HepG2 (cell line): ENCODE measurements around the gene KIAA1191. TPM values are rescaled to one million over a fixed set of nuclear protein-coding genes. Genes with fewer than 3 reads are reported as not detected.

ENCODE experiments used
- ATM ChIP-seq: fragments of 450-650 bp; IDR thresholded peaks from 2 replicates; pipeline ENCODE4 v1.7.1; 2017; ENCODE audit warnings: mild to moderate bottlenecking, borderline replicate concordance
- EEA1 ChIP-seq: sonication (generic); formaldehyde crosslinking; IDR thresholded peaks from 2 replicates; pipeline ENCODE4 v1.5.1; 2020; ENCODE audit warnings: mild to moderate bottlenecking, missing genetic modification reagents, borderline replicate concordance
- GTF3A ChIP-seq: sonication (generic); formaldehyde crosslinking; conservative IDR thresholded peaks from 2 replicates; pipeline ENCODE4 v1.4.0; 2020; ENCODE audit warnings: mild to moderate bottlenecking, missing genetic modification reagents
- HDAC6 ChIP-seq: fragments of 200-600 bp; sonication (generic); IDR thresholded peaks from 2 replicates; pipeline ENCODE4 v1.7.0; 2017; ENCODE audit warnings: mild to moderate bottlenecking, antibody characterized with exemption, low read length, low read depth
- HHEX ChIP-seq: IDR thresholded peaks from 2 replicates; pipeline ENCODE4 v1.6.1; 2016; ENCODE audit warnings: control low read depth
- IRX3 ChIP-seq: sonication (generic); formaldehyde crosslinking; IDR thresholded peaks from 2 replicates; pipeline ENCODE4 v1.8.1; 2023; ENCODE audit warnings: mild to moderate bottlenecking, low read depth, missing genetic modification reagents, borderline replicate concordance
- JUNB ChIP-seq: sonication (generic); formaldehyde crosslinking; IDR thresholded peaks from 2 replicates; pipeline ENCODE4 v1.8.0; 2022; ENCODE audit warnings: missing genetic modification reagents, mild to moderate bottlenecking, borderline replicate concordance
- KDM3A ChIP-seq: IDR thresholded peaks from 2 replicates; pipeline ENCODE4 v1.6.1; 2018; ENCODE audit warnings: low read depth, missing compliant biosample characterization
- MAFG ChIP-seq: sonication (generic); formaldehyde crosslinking; IDR thresholded peaks from 2 replicates; pipeline ENCODE4 v1.5.1; 2020; ENCODE audit warnings: mild to moderate bottlenecking, missing genetic modification reagents
- PTBP1 ChIP-seq: fragments of 200-400 bp; formaldehyde crosslinking; IDR thresholded peaks from 2 replicates; pipeline ENCODE4 v1.6.1; 2018; ENCODE audit warnings: low read length, low read depth; ENCODE audit not compliant: poor library complexity, severe bottlenecking
- SNAI1 ChIP-seq: sonication (generic); formaldehyde crosslinking; IDR thresholded peaks from 2 replicates; pipeline ENCODE4 v1.5.0; 2020; ENCODE audit warnings: mild to moderate bottlenecking, missing genetic modification reagents, borderline replicate concordance
- SRSF9 ChIP-seq: fragments of 200-400 bp; formaldehyde crosslinking; IDR thresholded peaks from 2 replicates; pipeline ENCODE4 v1.6.1; 2018; ENCODE audit warnings: borderline replicate concordance, mild to moderate bottlenecking, low read depth, low read length; ENCODE audit not compliant: insufficient read depth, poor library complexity, severe bottlenecking
- ZBTB1 ChIP-seq: sonication (generic); formaldehyde crosslinking; IDR thresholded peaks from 2 replicates; pipeline ENCODE4 v1.4.0; 2020; ENCODE audit warnings: missing genetic modification reagents, borderline replicate concordance
- ZBTB38 ChIP-seq: sonication (generic); formaldehyde crosslinking; IDR thresholded peaks from 2 replicates; pipeline ENCODE4 v1.5.1; 2020; ENCODE audit warnings: mild to moderate bottlenecking, missing genetic modification reagents
- ZFX ChIP-seq: sonication (generic); formaldehyde crosslinking; IDR thresholded peaks from 2 replicates; pipeline ENCODE4 v1.4.0; 2020; ENCODE audit warnings: mild to moderate bottlenecking, low read depth, missing genetic modification reagents, moderate library complexity
- ZKSCAN8 ChIP-seq: IDR thresholded peaks from 2 replicates; pipeline ENCODE4 v1.6.1; 2016; ENCODE audit warnings: borderline replicate concordance, missing genetic modification reagents, missing compliant biosample characterization
- ZNF138 ChIP-seq: sonication (generic); formaldehyde crosslinking; IDR thresholded peaks from 2 replicates; pipeline ENCODE4 v1.5.0; 2020; ENCODE audit warnings: mild to moderate bottlenecking, low read depth, missing genetic modification reagents
- ZNF263 ChIP-seq: sonication (generic); formaldehyde crosslinking; IDR thresholded peaks from 2 replicates; pipeline ENCODE4 v1.4.0; 2020; ENCODE audit warnings: missing genetic modification reagents
- ZNF34 ChIP-seq: sonication (generic); formaldehyde crosslinking; IDR thresholded peaks from 2 replicates; pipeline ENCODE4 v1.4.0; 2020; ENCODE audit warnings: mild to moderate bottlenecking, missing genetic modification reagents, borderline replicate concordance
- ZNF572 ChIP-seq: sonication (generic); formaldehyde crosslinking; IDR thresholded peaks from 2 replicates; pipeline ENCODE4 v1.5.1; 2020; ENCODE audit warnings: mild to moderate bottlenecking, missing genetic modification reagents
- ZNF749 ChIP-seq: sonication (generic); formaldehyde crosslinking; IDR thresholded peaks from 2 replicates; pipeline ENCODE4 v1.8.0; 2022; ENCODE audit warnings: mild to moderate bottlenecking, missing genetic modification reagents, moderate library complexity, borderline replicate concordance
- polyA plus RNA-seq, 8 experiments: library from polyadenylated mRNA; depleted of rRNA in 3 of 8; stranded (reverse) in 7 of 8; unstranded in 1 of 8; fragments of >200 nt; fragmentation: Illumina TruSeq in 4 of 8; extraction: Trizol in 4 of 8; gene quantifications; 2 replicates each; pipeline versions ENCODE4 v1.2.1 to v1.2.3, GENCODE V29; 2011 to 2016; ENCODE audit warnings: low read depth in 4 of 8, missing spikeins in 1 of 8, mixed read lengths in 1 of 8; ENCODE audit not compliant: insufficient read depth in 1 of 8
- total RNA-seq, 5 experiments: library from RNA; depleted of rRNA; stranded (reverse); fragments of >200 nt; fragmentation: Illumina TruSeq; extraction: Trizol; gene quantifications; 2 replicates each; pipeline ENCODE4 v1.2.3, GENCODE V29; 2016; ENCODE audit warnings: low read depth in 1 of 5
- TF ChIP-seq, protein P1 (sequence below): sonication (generic); formaldehyde crosslinking; IDR thresholded peaks from 2 replicates; pipeline ENCODE4 v1.4.0; 2020; ENCODE audit warnings: missing genetic modification reagents, mild to moderate bottlenecking, borderline replicate concordance
- TF ChIP-seq, protein P2 (sequence below): sonication (generic); formaldehyde crosslinking; IDR thresholded peaks from 2 replicates; pipeline ENCODE4 v1.4.0; 2020; ENCODE audit warnings: missing genetic modification reagents, borderline replicate concordance

The KIAA1191 gene
- total and polyA plus RNA-seq, 2 of the 13 experiments (the other 11 are each of a cell fraction or from before 2014, with no cell fraction given), result 63.6 to 103 TPM

DNA sequence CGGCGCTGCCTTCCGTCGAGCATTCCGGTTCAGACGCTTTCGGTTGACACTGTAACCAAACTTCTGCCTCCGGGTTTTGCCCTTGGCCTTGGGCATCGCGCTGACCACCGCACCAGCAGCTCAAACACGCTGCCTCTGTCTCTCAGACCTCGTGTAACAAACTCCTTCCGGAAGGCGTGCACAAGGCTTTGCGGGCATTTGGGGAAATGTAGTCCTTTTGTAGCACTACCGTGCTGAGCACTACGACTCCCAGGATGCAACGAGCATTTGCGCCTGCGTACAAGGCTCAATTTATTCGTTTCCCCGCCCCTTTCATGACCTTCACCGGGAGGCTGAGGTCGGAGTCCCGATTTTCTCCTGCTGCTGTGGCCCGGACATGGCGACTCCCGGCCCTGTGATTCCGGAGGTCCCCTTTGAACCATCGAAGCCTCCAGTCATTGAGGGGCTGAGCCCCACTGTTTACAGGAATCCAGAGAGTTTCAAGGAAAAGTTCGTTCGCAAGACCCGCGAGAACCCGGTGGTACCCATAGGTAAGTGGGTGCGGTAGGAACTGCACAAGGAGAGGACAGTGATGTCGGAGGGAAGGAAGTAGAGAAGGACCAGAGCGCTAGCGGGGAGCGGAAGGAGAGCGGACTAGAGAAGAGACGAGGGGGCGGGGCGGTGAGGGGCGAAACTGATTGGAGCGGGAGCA is 27.0 kb upstream of the KIAA1191 start, which contains the start of the genes HIGD2A and NOP16 (continued):
- TF ChIP-seq SNAI1 (CRISPR knock-in tag), result no peak; the same call in 1 of the 2 replicates
- no peak for TF ChIP-seq HDAC6
- no peak for TF ChIP-seq SRSF9
- no peak for TF ChIP-seq IRX3 (CRISPR knock-in tag)
- no peak for TF ChIP-seq ZNF263 (CRISPR knock-in tag)
- no peak; the same call in 1 of the 2 replicates for TF ChIP-seq EEA1 (CRISPR knock-in tag)
- TF ChIP-seq ZKSCAN8 (CRISPR knock-in tag), result peak; percentile 65
- TF ChIP-seq ZBTB38, result no peak
- TF ChIP-seq GTF3A (CRISPR knock-in tag), result no peak
- TF ChIP-seq, protein P1, sequence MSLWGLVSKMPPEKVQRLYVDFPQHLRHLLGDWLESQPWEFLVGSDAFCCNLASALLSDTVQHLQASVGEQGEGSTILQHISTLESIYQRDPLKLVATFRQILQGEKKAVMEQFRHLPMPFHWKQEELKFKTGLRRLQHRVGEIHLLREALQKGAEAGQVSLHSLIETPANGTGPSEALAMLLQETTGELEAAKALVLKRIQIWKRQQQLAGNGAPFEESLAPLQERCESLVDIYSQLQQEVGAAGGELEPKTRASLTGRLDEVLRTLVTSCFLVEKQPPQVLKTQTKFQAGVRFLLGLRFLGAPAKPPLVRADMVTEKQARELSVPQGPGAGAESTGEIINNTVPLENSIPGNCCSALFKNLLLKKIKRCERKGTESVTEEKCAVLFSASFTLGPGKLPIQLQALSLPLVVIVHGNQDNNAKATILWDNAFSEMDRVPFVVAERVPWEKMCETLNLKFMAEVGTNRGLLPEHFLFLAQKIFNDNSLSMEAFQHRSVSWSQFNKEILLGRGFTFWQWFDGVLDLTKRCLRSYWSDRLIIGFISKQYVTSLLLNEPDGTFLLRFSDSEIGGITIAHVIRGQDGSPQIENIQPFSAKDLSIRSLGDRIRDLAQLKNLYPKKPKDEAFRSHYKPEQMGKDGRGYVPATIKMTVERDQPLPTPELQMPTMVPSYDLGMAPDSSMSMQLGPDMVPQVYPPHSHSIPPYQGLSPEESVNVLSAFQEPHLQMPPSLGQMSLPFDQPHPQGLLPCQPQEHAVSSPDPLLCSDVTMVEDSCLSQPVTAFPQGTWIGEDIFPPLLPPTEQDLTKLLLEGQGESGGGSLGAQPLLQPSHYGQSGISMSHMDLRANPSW (CRISPR knock-in tag), result peak; percentile 94; the same call in 1 of the 2 replicates
- TF ChIP-seq ZNF749, result no peak
- peak; percentile 85 for TF ChIP-seq ZFX (CRISPR knock-in tag)
- peak; percentile 45; the same call in 1 of the 2 replicates for TF ChIP-seq ZNF34 (CRISPR knock-in tag)
- peak; percentile 88 for TF ChIP-seq ZNF138 (CRISPR knock-in tag)
- TF ChIP-seq, protein P2, sequence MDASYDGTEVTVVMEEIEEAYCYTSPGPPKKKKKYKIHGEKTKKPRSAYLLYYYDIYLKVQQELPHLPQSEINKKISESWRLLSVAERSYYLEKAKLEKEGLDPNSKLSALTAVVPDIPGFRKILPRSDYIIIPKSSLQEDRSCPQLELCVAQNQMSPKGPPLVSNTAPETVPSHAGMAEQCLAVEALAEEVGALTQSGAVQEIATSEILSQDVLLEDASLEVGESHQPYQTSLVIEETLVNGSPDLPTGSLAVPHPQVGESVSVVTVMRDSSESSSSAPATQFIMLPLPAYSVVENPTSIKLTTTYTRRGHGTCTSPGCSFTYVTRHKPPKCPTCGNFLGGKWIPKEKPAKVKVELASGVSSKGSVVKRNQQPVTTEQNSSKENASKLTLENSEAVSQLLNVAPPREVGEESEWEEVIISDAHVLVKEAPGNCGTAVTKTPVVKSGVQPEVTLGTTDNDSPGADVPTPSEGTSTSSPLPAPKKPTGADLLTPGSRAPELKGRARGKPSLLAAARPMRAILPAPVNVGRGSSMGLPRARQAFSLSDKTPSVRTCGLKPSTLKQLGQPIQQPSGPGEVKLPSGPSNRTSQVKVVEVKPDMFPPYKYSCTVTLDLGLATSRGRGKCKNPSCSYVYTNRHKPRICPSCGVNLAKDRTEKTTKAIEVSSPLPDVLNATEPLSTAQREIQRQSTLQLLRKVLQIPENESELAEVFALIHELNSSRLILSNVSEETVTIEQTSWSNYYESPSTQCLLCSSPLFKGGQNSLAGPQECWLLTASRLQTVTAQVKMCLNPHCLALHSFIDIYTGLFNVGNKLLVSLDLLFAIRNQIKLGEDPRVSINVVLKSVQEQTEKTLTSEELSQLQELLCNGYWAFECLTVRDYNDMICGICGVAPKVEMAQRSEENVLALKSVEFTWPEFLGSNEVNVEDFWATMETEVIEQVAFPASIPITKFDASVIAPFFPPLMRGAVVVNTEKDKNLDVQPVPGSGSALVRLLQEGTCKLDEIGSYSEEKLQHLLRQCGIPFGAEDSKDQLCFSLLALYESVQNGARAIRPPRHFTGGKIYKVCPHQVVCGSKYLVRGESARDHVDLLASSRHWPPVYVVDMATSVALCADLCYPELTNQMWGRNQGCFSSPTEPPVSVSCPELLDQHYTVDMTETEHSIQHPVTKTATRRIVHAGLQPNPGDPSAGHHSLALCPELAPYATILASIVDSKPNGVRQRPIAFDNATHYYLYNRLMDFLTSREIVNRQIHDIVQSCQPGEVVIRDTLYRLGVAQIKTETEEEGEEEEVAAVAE (CRISPR knock-in tag), result peak; percentile 86
- no peak for TF ChIP-seq ZBTB1 (CRISPR knock-in tag)
- TF ChIP-seq JUNB (CRISPR knock-in tag), result peak; percentile 18; the same call in 1 of the 2 replicates
- no peak for TF ChIP-seq PTBP1
- TF ChIP-seq KDM3A (CRISPR knock-in tag), result 0 out of 2 replicates have a peak, but pooled peaks have one; percentile 32
- no peak for TF ChIP-seq HHEX (CRISPR knock-in tag)
- no peak for TF ChIP-seq ATM
- TF ChIP-seq MAFG (CRISPR knock-in tag), result no peak
- peak; percentile 84; the same call in 1 of the 2 replicates for TF ChIP-seq ZNF572 (CRISPR knock-in tag)
